Suprapubic skin (tissue), 3 donors: ENCODE measurements around the gene RAP1GDS1.

Source experiments
- POLR2AphosphoS5 ChIP-seq, 3 donors: sonication (generic); formaldehyde crosslinking; IDR thresholded peaks; one replicate each; pipeline ENCODE4 v1.6.1; 2017; ENCODE audit warnings: antibody characterized with exemption in 3 of 3
- TF ChIP-seq, protein P1 (sequence below), 2 donors: fragments of 200-600 bp in 1 of 2; fragments of 450-650 bp in 1 of 2; sonication (generic) in 1 of 2; IDR thresholded peaks; one replicate each; pipeline ENCODE4 v1.5.1; 2016 to 2019; ENCODE audit warnings: antibody characterized with exemption in 2 of 2, mild to moderate bottlenecking in 1 of 2, moderate library complexity in 1 of 2

DNA sequence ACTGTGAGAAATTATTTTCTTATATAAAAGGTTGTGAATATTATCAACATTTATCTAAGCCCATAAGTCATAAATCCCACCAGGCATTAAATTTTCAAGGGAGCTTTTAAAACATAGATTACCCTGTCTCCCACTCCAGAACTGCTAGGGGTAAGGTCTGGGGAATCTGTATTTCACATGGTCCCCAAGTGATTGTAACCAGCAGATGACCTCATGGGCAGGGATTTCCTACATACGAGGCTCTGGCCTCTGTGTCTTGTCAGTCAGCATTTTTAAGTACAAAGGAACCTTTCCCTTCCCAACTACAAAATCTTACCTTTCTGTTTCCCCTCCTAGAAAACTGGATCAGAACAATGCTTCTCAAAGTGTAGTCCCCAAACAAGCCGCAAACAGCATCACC lies 208.6 kb downstream of the RAP1GDS1 start:
- no peak for TF ChIP-seq POLR2AphosphoS5 (IDR thresholded peaks at IDR 0.05)
- TF ChIP-seq, protein P1, sequence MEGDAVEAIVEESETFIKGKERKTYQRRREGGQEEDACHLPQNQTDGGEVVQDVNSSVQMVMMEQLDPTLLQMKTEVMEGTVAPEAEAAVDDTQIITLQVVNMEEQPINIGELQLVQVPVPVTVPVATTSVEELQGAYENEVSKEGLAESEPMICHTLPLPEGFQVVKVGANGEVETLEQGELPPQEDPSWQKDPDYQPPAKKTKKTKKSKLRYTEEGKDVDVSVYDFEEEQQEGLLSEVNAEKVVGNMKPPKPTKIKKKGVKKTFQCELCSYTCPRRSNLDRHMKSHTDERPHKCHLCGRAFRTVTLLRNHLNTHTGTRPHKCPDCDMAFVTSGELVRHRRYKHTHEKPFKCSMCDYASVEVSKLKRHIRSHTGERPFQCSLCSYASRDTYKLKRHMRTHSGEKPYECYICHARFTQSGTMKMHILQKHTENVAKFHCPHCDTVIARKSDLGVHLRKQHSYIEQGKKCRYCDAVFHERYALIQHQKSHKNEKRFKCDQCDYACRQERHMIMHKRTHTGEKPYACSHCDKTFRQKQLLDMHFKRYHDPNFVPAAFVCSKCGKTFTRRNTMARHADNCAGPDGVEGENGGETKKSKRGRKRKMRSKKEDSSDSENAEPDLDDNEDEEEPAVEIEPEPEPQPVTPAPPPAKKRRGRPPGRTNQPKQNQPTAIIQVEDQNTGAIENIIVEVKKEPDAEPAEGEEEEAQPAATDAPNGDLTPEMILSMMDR (IDR thresholded peaks at IDR 0.05): no peak
